ENCODE results near the gene IL10RB. TPM values are rescaled to one million over a fixed set of nuclear protein-coding genes. Genes with fewer than 3 reads are reported as not detected.

Gene IL10RB
- polyA plus RNA-seq, 2 of the 4 experiments (the other 2 are of a cell fraction): 17.0 to 31.9 TPM

DNA sequence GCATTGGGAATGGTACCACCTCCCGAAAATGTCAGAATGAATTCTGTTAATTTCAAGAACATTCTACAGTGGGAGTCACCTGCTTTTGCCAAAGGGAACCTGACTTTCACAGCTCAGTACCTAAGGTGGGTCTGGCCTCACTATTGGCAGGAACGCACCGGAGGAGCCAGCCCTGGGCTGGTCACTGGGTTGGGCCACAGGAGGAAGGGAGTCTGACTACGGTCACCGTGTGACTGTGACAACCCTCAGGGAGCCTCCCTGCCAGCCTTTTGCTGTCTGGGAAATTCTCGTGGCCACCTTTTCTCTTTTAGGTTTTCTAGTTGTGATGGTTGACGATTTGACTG lies 2.2 kb downstream of the IL10RB start:
- TF ChIP-seq CBX8 (IDR thresholded peaks at IDR 0.05) (no peak), RARB (CRISPR knock-in tag; IDR thresholded peaks at IDR 0.05) (no peak), RAD21 (conservative IDR thresholded peaks at IDR 0.05 in 1 of 2, IDR thresholded peaks at IDR 0.05 in 1 of 2) (no peak), NFE2L2 (conservative IDR thresholded peaks at IDR 0.05; ENCODE audit: low read length) (no peak), MAX (IDR thresholded peaks at IDR 0.05) (no peak), NR3C1 (IDR thresholded peaks at IDR 0.05) (no peak), POLR2A (IDR thresholded peaks at IDR 0.05; ENCODE audit: low read length) (no peak), RNF2 (IDR thresholded peaks at IDR 0.05; ENCODE audit: borderline replicate concordance, low read depth) (no peak), USF2 (IDR thresholded peaks at IDR 0.05) (no peak), SREBF2 (IDR thresholded peaks at IDR 0.05) (no peak), FOXS1 (CRISPR knock-in tag; IDR thresholded peaks at IDR 0.05) (no peak), HDAC2 (IDR thresholded peaks at IDR 0.05) (no peak), GATA3 (IDR thresholded peaks at IDR 0.05; ENCODE audit: borderline replicate concordance) (no peak), EP300 (IDR thresholded peaks at IDR 0.05) (no peak), TP53 (CRISPR knock-in tag; IDR thresholded peaks at IDR 0.05) (no peak), MYC (IDR thresholded peaks at IDR 0.05; ENCODE audit: borderline replicate concordance, low read length) (no peak), SMC3 (IDR thresholded peaks at IDR 0.05) (no peak), PHF8 (IDR thresholded peaks at IDR 0.05; ENCODE audit: borderline replicate concordance, low read depth) (no peak)
- Histone ChIP-seq H3K4me1 (peaks cover 33% of the 10 kb centered on the region), H3K4me3 (no peak overlapping the region), H3K27ac (no peak overlapping the region), H3K4me2 (no peak overlapping the region), H3K9me3 (no peaks in the 10 kb centered on the region)
- no peak for DNase-seq (ENCODE audit: low read depth in 1 of 2, low spot score in 1 of 2)
- ChIA-PET POLR2A (no interaction called here), CTCF (interaction anchor here (1.9 kb wide), 1 partner anchor 11 kb away, joined by 6 read pairs; no protein-coding TSS in a partner anchor)
- no peak for FAIRE-seq
- no peak for ATAC-seq
- 85% methylated on average over 7 of the region's 7 CpGs for WGBS (ENCODE audit: missing lambda C conversion rate)

- FAIRE-seq (no peak), ATAC-seq (no peak), DNase-seq (ENCODE audit: low read depth in 1 of 2, low spot score in 1 of 2) (peak in 1 of 2 experiments; percentile 22)
- Histone ChIP-seq H3K4me3 (no peak overlapping the region), H3K27ac (no peak overlapping the region), H3K4me1 (peaks cover 33% of the 10 kb centered on the region), H3K9me3 (no peaks in the 10 kb centered on the region), H3K4me2 (no peak overlapping the region)
- POLR2A ChIA-PET: no interaction called here
- CTCF ChIA-PET: no interaction called here
- no peak for TF ChIP-seq SREBF2 (IDR thresholded peaks at IDR 0.05)
- TF ChIP-seq MYC (IDR thresholded peaks at IDR 0.05; ENCODE audit: borderline replicate concordance, low read length): no peak
- no peak for TF ChIP-seq NPAS2 (CRISPR knock-in tag; IDR thresholded peaks at IDR 0.05; ENCODE audit: borderline replicate concordance)
- TF ChIP-seq EP300 (IDR thresholded peaks at IDR 0.05): no peak
- TF ChIP-seq EHF (CRISPR knock-in tag; IDR thresholded peaks at IDR 0.05): no peak
- no peak for TF ChIP-seq BCL3 (IDR thresholded peaks at IDR 0.05)
- no peak for TF ChIP-seq USF2 (IDR thresholded peaks at IDR 0.05)
- TF ChIP-seq ZC3H11A (IDR thresholded peaks at IDR 0.05): no peak
- no peak for TF ChIP-seq FOXS1 (CRISPR knock-in tag; IDR thresholded peaks at IDR 0.05)
- 67% methylated on average over 12 of the region's 12 CpGs for WGBS (ENCODE audit: missing lambda C conversion rate)
These were observed 2.7 kb downstream of the IL10RB start for GRCh38 chr21:33268737-33269441.

GRCh38 chr21:33270986-33271385 lies 4.8 kb downstream of the IL10RB start:
- ChIA-PET POLR2A (no interaction called here), CTCF (no interaction called here)
- Histone ChIP-seq H3K4me3 (no peak overlapping the region), H3K9me3 (no peaks in the 10 kb centered on the region), H3K4me2 (no peak overlapping the region), H3K4me1 (peaks cover 27% of the 10 kb centered on the region), H3K27ac (no peak overlapping the region)
- TF ChIP-seq, protein P1, sequence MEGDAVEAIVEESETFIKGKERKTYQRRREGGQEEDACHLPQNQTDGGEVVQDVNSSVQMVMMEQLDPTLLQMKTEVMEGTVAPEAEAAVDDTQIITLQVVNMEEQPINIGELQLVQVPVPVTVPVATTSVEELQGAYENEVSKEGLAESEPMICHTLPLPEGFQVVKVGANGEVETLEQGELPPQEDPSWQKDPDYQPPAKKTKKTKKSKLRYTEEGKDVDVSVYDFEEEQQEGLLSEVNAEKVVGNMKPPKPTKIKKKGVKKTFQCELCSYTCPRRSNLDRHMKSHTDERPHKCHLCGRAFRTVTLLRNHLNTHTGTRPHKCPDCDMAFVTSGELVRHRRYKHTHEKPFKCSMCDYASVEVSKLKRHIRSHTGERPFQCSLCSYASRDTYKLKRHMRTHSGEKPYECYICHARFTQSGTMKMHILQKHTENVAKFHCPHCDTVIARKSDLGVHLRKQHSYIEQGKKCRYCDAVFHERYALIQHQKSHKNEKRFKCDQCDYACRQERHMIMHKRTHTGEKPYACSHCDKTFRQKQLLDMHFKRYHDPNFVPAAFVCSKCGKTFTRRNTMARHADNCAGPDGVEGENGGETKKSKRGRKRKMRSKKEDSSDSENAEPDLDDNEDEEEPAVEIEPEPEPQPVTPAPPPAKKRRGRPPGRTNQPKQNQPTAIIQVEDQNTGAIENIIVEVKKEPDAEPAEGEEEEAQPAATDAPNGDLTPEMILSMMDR (IDR thresholded peaks at IDR 0.05): no peak
- no peak for TF ChIP-seq HMGXB4 (CRISPR knock-in tag; IDR thresholded peaks at IDR 0.05; ENCODE audit: borderline replicate concordance)
- 88% methylated on average over 8 of the region's 8 CpGs for WGBS (ENCODE audit: missing lambda C conversion rate)
- DNase-seq (ENCODE audit: low read depth in 1 of 2, low spot score in 1 of 2) (no peak), FAIRE-seq (no peak), ATAC-seq (no peak)

Measured in A549 (cell line).